HUDEP-2 (cell line): ENCODE measurements around the gene ABHD17C.
"Not testable (repeated sequence)": the region's sequence is repeated elsewhere in the genome, so short reads cannot be mapped to it uniquely, and the experiment has no call there.

Experiments
- DNase-seq, 76 experiments: peaks; one replicate each; lab custom pipeline; 2025; ENCODE audit not compliant: unreplicated experiment in 76 of 76; lab: John Stamatoyannopoulos, UW

ABHD17C gene

GRCh38 chr15:80760960-80761359, 65.8 kb downstream of the ABHD17C start:
- no peak for DNase-seq

DNA sequence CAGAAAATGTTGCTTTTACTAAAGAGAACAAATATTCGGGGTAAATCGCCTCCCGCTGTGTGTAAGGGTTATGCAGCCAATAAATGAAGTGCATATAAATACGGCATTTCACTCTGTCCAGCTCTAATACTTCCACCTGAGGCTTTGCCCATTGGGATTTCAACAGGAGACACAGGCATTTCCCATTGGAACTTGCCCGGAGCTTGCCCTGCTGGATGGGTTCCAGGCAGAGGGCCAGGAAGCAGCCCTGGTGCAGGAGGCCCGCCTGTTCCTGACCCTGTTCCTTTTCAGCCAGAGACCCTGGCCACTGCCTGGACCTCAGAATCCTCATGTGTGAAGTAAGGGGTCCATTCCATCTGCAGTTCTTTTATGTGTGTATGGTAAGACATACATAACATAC, 66.6 kb downstream of the ABHD17C start:
- no peak for DNase-seq

- DNase-seq, result not testable (repeated sequence)
Observed at GRCh38 chr15:80763235-80763634, 68.1 kb downstream of the ABHD17C start.

- no peak for DNase-seq
Observed at GRCh38 chr15:80764535-80764934, 69.4 kb downstream of the ABHD17C start.

DNA sequence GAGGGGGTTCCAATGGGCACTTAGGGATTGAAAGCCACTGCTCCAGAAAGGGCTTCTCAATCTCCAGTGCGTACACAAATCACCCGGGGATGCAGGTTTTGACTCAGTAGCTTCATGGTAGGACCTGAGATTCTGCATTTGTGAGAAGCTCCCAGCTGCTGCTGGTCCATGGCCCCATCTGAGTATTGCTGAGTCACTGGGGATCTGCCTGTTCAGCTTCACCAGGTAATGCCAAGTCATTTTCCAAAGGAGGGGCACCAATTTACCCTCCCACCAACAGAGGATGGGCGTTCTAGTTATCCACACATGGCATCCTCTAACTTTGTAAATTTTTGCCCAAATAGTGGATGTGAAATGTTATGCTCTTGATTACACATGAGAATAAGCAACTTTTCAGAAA, 71.2 kb downstream of the ABHD17C start:
- DNase-seq, result no peak

DNA sequence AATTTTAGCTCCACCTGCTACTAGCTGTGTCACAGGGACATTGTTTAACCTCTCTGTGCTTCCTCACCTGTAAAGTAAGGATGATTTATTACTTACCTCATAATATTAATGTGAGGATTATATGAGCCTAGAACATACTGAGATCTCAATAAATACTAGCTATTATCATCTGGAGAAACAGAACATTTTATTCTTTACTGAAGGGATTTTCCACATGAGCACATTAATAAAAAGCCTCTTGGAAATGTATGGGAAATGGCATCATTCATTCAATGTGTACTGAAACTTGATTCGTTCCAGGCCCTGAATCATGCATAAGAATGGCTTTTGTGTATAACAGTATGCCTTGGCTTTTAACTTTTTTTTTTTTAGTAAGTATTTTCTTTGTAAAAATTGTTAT, 73.0 kb downstream of the ABHD17C start:
- no peak for DNase-seq

GRCh38 chr15:80769153-80769828, 74.2 kb downstream of the ABHD17C start:
- DNase-seq, result no peak

- no peak for DNase-seq
Observed at GRCh38 chr15:80769829-80770705, 75.0 kb downstream of the ABHD17C start.

GRCh38 chr15:80773122-80773551, 78.0 kb downstream of the ABHD17C start:
- no peak for DNase-seq

DNA sequence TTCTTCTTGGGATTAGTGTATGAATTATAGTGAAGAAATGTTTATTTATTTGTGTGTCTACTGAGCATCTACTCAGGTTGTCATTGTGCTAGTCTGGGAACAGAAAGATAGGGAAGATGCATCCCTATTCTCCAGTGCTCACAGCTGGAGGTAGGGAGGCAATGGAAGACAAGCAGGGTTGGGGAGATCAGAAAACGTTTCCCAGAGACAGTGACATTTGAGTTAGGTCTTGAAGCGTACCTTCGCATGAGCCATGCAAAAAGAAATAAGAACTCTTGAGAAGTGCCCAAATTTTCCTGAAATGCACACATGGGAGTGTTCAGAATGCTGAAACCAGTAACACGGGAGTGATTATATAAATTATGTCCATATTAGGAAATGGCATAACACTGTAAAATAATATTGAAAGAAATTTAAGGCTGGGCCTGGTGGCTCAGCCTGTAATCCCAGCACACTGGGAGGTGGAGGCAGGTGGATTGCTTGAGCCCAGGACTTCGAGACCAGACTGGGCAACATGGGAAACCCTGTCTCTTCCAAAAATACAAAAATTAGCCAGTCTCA, 78.8 kb downstream of the ABHD17C start:
- DNase-seq, result no peak

DNA sequence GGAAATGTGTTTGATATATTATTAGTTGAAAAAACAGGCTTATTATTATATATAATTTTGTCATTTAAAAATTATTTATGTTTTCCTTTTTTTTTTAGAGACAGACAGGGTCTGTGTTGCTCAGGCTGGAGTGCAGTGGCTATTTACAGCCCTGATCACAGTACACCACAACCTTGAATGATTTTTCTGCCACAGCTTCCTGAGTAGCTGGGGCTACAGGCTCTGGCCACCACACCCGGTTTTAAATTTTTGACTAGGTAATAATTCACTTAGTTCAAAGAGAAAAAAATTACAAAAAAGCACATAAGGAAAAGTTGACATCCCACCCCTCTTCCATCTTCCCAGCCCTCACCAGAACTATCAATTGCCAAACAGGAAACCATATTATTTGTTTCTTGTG, 79.4 kb downstream of the ABHD17C start:
- no peak for DNase-seq

GRCh38 chr15:80775338-80775737, 80.2 kb downstream of the ABHD17C start:
- DNase-seq, result no peak

DNA sequence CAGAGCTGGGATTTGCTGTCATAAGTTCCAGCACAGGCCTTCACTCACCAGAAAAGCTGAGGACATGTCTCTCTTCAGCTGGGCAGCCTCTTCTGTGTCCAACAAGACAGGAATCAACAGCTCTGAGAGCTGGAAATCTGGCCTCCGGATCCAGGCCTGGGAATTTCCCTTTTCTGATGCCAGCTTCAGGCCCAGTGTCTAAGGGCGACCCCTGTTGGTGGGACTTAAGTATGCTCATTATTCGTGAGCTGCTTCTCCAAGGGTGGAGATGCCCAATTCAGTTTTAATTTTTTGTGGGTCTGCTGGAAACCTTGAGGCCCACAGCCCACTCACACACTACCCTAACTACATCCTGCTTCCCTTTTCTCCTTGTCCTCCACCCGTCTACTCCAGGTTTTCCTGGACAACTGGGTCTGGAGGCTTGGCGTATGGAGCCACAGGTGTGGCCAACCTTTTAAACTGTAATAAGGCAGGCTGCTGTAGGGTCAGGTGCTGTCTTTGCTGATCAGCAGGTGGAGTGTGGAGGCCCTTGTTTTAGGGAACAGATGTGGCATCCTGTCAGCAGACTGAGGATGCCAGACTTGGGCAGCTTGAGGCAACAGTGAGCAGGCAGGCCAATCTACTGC, 81.4 kb downstream of the ABHD17C start:
- peak in 44 of 76 experiments; percentile 1 to 54 (median 24) for DNase-seq

- DNase-seq, result no peak
Observed at GRCh38 chr15:80777137-80777536, 82.0 kb downstream of the ABHD17C start.

DNA sequence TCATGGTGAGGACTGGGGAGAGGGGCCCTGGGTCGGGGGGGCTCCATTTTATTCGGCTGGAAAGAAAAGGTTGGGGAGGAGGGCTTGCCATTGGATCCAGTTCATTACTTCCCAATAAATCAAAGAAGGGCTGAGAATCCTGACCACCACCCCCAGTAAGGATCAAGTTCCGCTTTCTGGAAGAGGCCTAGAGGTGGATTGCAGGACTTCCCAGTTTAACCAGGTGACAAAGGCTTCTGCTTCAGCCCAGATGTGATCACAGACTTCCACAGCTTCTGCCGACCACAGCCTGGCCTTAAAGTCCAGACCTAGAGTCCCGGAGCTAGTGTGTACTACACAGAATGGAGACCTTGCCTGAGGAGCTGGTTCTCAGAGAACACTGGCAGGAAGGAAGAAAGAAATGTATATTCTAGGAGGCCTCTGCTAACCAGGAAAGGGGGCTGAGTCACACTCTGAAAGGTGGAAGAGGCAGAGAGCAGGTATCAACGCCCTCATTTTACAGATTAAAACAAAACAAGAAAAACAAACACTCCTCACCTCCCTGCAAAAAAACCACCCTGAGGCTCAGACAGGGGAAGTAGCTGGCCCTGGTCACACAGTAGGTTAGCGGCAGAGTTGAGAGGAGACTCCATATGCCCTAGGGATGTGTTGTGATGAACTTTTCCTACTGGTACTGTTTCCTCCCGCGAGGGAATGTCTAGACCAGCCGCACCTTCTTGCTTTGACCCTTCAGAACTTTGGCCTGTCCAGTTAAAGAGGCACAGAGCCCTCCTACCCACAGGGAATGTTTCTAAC, 82.9 kb downstream of the ABHD17C start:
- DNase-seq, result no peak

- no peak for DNase-seq
Observed at GRCh38 chr15:80778621-80778963, 83.5 kb downstream of the ABHD17C start.

DNA sequence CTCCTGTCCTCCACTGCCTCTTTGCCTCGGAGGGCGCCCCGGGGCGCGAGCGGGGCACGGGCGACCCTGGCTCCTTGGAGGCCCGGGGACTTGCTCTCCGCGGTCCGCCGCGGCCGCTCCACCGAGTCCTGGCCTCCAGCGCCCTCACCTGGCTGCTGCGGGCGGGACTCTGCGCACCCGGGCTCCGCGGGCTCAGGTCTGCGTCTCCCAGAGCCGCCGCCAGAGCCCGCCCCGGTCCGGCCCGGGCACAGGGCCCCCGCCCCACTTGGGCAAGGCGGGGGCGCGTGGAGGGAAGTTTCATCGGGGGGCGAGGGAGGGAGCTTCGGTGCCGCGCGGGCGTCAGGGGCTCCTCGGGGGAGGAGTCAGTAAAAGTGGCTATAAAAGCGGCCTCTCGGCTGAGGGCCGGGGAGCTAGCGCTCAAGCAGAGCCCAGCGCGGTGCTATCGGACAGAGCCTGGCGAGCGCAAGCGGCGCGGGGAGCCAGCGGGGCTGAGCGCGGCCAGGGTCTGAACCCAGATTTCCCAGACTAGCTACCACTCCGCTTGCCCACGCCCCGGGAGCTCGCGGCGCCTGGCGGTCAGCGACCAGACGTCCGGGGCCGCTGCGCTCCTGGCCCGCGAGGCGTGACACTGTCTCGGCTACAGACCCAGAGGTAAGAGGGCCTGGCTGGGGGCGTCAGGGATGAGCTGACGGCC, 84.0 kb downstream of the ABHD17C start, which contains the start of gene CEMIP:
Gene CEMIP, plus strand, starts transcription at position 407 of the 694 bp plus-strand sequence. CDS start 94,510 bp downstream, outside the sequence.
- DNase-seq, result peak in 52 of 76 experiments; percentile 6 to 66 (median 40)

DNA sequence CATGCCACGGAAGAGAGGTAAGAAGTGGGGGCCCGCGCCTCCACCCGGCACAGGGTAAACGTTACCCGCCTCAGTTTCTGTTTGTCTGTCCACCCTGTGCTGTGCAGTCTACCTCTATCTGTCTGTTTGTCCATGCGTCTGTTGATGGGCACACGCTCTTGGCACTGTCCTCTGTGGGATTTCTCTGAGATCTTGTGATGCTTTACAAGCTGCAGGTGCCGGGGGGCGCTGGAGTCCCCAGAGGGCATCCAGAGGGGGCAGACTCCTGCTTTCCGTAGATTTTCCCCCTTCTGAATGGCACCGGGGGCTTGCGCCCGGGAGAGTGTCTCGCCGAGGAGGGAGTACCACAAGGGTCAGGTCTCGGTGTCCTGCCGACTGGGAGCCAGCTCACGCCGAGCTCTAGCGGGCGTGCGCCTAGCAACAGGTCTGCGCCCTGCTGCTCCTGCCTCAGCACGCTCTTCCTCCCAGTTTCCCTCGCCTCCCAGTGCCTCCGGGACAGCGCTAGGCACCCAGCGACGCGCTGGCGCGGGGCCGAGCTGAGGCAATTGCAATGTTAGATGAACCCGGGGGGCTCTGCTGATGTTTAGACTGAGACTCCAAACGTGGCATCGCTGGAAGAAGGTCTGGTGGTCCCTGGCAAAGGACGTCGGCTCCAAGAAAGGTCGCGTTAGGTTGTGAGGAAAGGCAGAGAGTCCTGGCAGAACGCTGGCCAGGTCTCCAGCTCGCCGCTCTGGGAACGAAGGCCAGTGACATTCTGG, 84.7 kb downstream of the ABHD17C start:
- DNase-seq, result peak in 1 of 76 experiments; percentile 7
